Raji (cell line): Measurements from ENCODE around the gene NLRP3.

Experiments
- POLR2A ChIP-seq: IDR thresholded peaks from 2 replicates; pipeline ENCODE4 v1.6.1; 2011; ENCODE audit warnings: low read depth, low read length, control low read depth; ENCODE audit not compliant: insufficient read depth

NLRP3 gene

GRCh38 chr1:247447162-247447909, 31.4 kb downstream of the NLRP3 start:
- TF ChIP-seq POLR2A, result no peak

- no peak for TF ChIP-seq POLR2A
Observed at GRCh38 chr1:247448107-247448791, 32.3 kb downstream of the NLRP3 start.

GRCh38 chr1:247451388-247452010, 35.5 kb downstream of the NLRP3 start:
- TF ChIP-seq POLR2A, result no peak

GRCh38 chr1:247452447-247453039, 36.6 kb downstream of the NLRP3 start:
- TF ChIP-seq POLR2A, result no peak

GRCh38 chr1:247453245-247453644, 37.3 kb downstream of the NLRP3 start:
- no peak for TF ChIP-seq POLR2A

- no peak for TF ChIP-seq POLR2A
Observed at GRCh38 chr1:247453997-247454396, 38.0 kb downstream of the NLRP3 start.

GRCh38 chr1:247456021-247456420, 40.0 kb downstream of the NLRP3 start:
- TF ChIP-seq POLR2A, result no peak

- TF ChIP-seq POLR2A, result no peak
Observed at GRCh38 chr1:247456914-247457639, 41.1 kb downstream of the NLRP3 start.

- no peak for TF ChIP-seq POLR2A
Observed at GRCh38 chr1:247459507-247459906, 43.5 kb downstream of the NLRP3 start.

GRCh38 chr1:247465796-247466195, 49.8 kb downstream of the NLRP3 start:
- TF ChIP-seq POLR2A, result no peak

- TF ChIP-seq POLR2A, result no peak
Observed at GRCh38 chr1:247467129-247467528, 51.2 kb downstream of the NLRP3 start.

- TF ChIP-seq POLR2A, result no peak
Observed at GRCh38 chr1:247468481-247469140, 52.6 kb downstream of the NLRP3 start.

GRCh38 chr1:247469141-247469535, 53.2 kb downstream of the NLRP3 start:
- no peak for TF ChIP-seq POLR2A

- TF ChIP-seq POLR2A, result no peak
Observed at GRCh38 chr1:247471445-247472016, 55.6 kb downstream of the NLRP3 start.
